ENCODE data around the gene TOR4A.

Gene TOR4A

GRCh38 chr9:137277329-137278041, at the start of gene TOR4A:
Gene TOR4A, plus strand, starts transcription at chr9:137277726. Its CDS starts 964 bp downstream, at chr9:137278690.
- Mint-ChIP-seq H3K4me3 (peak within 1 kb of the TSS; percentile 69), H3K36me3 (no peaks in the 10 kb centered on the region), H3K9me3 (ENCODE audit: low read depth) (no peaks in the 10 kb centered on the region), H3K27me3 (no peaks in the 10 kb centered on the region), H3K27ac (no peak within 1 kb of the TSS), H3K4me1 (ENCODE audit: low read depth) (peaks cover 8% of the 10 kb centered on the region)

GRCh38 chr9:137227853-137228505, 49.5 kb upstream of the TOR4A start:
- Mint-ChIP-seq H3K4me1 (ENCODE audit: low read depth) (peaks cover 5% of the 10 kb centered on the region), H3K9me3 (ENCODE audit: low read depth) (no peaks in the 10 kb centered on the region), H3K36me3 (no peaks in the 10 kb centered on the region), H3K27me3 (peaks cover 2% of the 10 kb centered on the region), H3K4me3 (no peak overlapping the region), H3K27ac (no peak overlapping the region)

- Mint-ChIP-seq H3K27me3 (peaks cover 2% of the 10 kb centered on the region), H3K27ac (no peak overlapping the region), H3K4me1 (ENCODE audit: low read depth) (peaks cover 5% of the 10 kb centered on the region), H3K36me3 (no peaks in the 10 kb centered on the region), H3K9me3 (ENCODE audit: low read depth) (no peaks in the 10 kb centered on the region), H3K4me3 (no peak overlapping the region)
Measured at GRCh38 chr9:137228506-137228967, 49.0 kb upstream of the TOR4A start.

GRCh38 chr9:137228968-137229896, 48.3 kb upstream of the TOR4A start:
- H3K27me3 Mint-ChIP-seq = peaks cover 2% of the 10 kb centered on the region
- no peak overlapping the region for H3K4me3 Mint-ChIP-seq
- H3K9me3 Mint-ChIP-seq (ENCODE audit: low read depth) = no peaks in the 10 kb centered on the region

GRCh38 chr9:137229903-137230704, 47.4 kb upstream of the TOR4A start:
- Mint-ChIP-seq H3K4me3 (no peak overlapping the region), H3K4me1 (ENCODE audit: low read depth) (peaks cover 3% of the 10 kb centered on the region)

More at GRCh38 chr9:137228968-137229896, 48.3 kb upstream of the TOR4A start:
- Mint-ChIP-seq H3K4me1 (ENCODE audit: low read depth) (peaks cover 3% of the 10 kb centered on the region), H3K27ac (no peak overlapping the region), H3K36me3 (no peaks in the 10 kb centered on the region)

GRCh38 chr9:137230705-137231371, 46.7 kb upstream of the TOR4A start, which contains the start of gene SLC34A3:
Gene SLC34A3, plus strand, starts transcription at chr9:137230901. Its CDS starts 802 bp downstream, at chr9:137231703.
- no peaks in the 10 kb centered on the region for H3K9me3 Mint-ChIP-seq (ENCODE audit: low read depth)
- H3K4me1 Mint-ChIP-seq (ENCODE audit: low read depth) = peaks cover 3% of the 10 kb centered on the region
- no peak within 1 kb of the TSS for H3K4me3 Mint-ChIP-seq
- no peak within 1 kb of the TSS for H3K27ac Mint-ChIP-seq
- H3K36me3 Mint-ChIP-seq = no peaks in the 10 kb centered on the region
- peaks cover 2% of the 10 kb centered on the region for H3K27me3 Mint-ChIP-seq

More at GRCh38 chr9:137229903-137230704, 47.4 kb upstream of the TOR4A start:
- Mint-ChIP-seq H3K36me3 (no peaks in the 10 kb centered on the region), H3K27me3 (peaks cover 2% of the 10 kb centered on the region), H3K27ac (no peak overlapping the region), H3K9me3 (ENCODE audit: low read depth) (no peaks in the 10 kb centered on the region)

- peaks cover 3% of the 10 kb centered on the region for H3K4me1 Mint-ChIP-seq (ENCODE audit: low read depth)
- no peaks in the 10 kb centered on the region for H3K36me3 Mint-ChIP-seq
- no peak overlapping the region for H3K27ac Mint-ChIP-seq
- no peaks in the 10 kb centered on the region for H3K9me3 Mint-ChIP-seq (ENCODE audit: low read depth)
- no peak overlapping the region for H3K4me3 Mint-ChIP-seq
- H3K27me3 Mint-ChIP-seq = peaks cover 2% of the 10 kb centered on the region
Measured at GRCh38 chr9:137231372-137232039, 46.0 kb upstream of the TOR4A start.

- no peaks in the 10 kb centered on the region for H3K36me3 Mint-ChIP-seq
- H3K27ac Mint-ChIP-seq = no peak overlapping the region
- H3K4me3 Mint-ChIP-seq = no peak overlapping the region
- peaks cover 5% of the 10 kb centered on the region for H3K4me1 Mint-ChIP-seq (ENCODE audit: low read depth)
- peaks cover 2% of the 10 kb centered on the region for H3K27me3 Mint-ChIP-seq
- no peaks in the 10 kb centered on the region for H3K9me3 Mint-ChIP-seq (ENCODE audit: low read depth)
Measured at GRCh38 chr9:137232101-137232500, 45.4 kb upstream of the TOR4A start.

- H3K27ac Mint-ChIP-seq = no peak overlapping the region
- H3K4me1 Mint-ChIP-seq (ENCODE audit: low read depth) = peaks cover 4% of the 10 kb centered on the region
- H3K36me3 Mint-ChIP-seq = no peaks in the 10 kb centered on the region
- peaks cover 2% of the 10 kb centered on the region for H3K27me3 Mint-ChIP-seq
- no peaks in the 10 kb centered on the region for H3K9me3 Mint-ChIP-seq (ENCODE audit: low read depth)
- H3K4me3 Mint-ChIP-seq = no peak overlapping the region
Measured at GRCh38 chr9:137232510-137232909, 45.0 kb upstream of the TOR4A start.

GRCh38 chr9:137233143-137233980, 44.2 kb upstream of the TOR4A start:
- Mint-ChIP-seq H3K9me3 (ENCODE audit: low read depth) (no peaks in the 10 kb centered on the region), H3K27me3 (no peaks in the 10 kb centered on the region), H3K4me1 (ENCODE audit: low read depth) (peaks cover 2% of the 10 kb centered on the region), H3K36me3 (no peaks in the 10 kb centered on the region), H3K4me3 (no peak overlapping the region), H3K27ac (no peak overlapping the region)

GRCh38 chr9:137234055-137234697, 43.4 kb upstream of the TOR4A start:
- H3K9me3 Mint-ChIP-seq (ENCODE audit: low read depth) = no peaks in the 10 kb centered on the region
- H3K27me3 Mint-ChIP-seq = no peaks in the 10 kb centered on the region
- no peak overlapping the region for H3K4me3 Mint-ChIP-seq
- no peak overlapping the region for H3K27ac Mint-ChIP-seq
- peaks cover 8% of the 10 kb centered on the region for H3K4me1 Mint-ChIP-seq (ENCODE audit: low read depth)
- no peaks in the 10 kb centered on the region for H3K36me3 Mint-ChIP-seq

GRCh38 chr9:137234758-137235423, 42.6 kb upstream of the TOR4A start:
- Mint-ChIP-seq H3K9me3 (ENCODE audit: low read depth) (no peaks in the 10 kb centered on the region), H3K27me3 (no peaks in the 10 kb centered on the region), H3K36me3 (no peaks in the 10 kb centered on the region), H3K4me1 (ENCODE audit: low read depth) (peaks cover 8% of the 10 kb centered on the region), H3K27ac (no peak overlapping the region), H3K4me3 (no peak overlapping the region)

All from activated naive CD8-positive, alpha-beta T cell (primary cell).